SK-N-SH (cell line): ENCODE measurements around the gene SNAP23. TPM values are rescaled to one million over a fixed set of nuclear protein-coding genes. Genes with fewer than 3 reads are reported as not detected.

Source experiments
- CTCF ChIA-PET: fragments of 300-600, 350-600 bp; formaldehyde crosslinking; extraction: SDS; loops from one replicate; lab custom pipeline; 2021; lab: Yijun Ruan, JAX
- POLR2A ChIA-PET: fragments of 350-600 bp; sonication (Branson Sonifier 250); formaldehyde crosslinking; extraction: SDS; loops from one replicate; lab custom pipeline; 2020; ENCODE audit warnings: antibody characterized with exemption, inconsistent platforms; lab: Yijun Ruan, JAX
- DNase-seq: peaks from one replicate; pipeline ENCODE4 v3.0.0; 2012
- H2AFZ ChIP-seq: fragments of 200-600 bp; sonication (generic); 2 replicates; pipeline ENCODE4 v1.8.1; 2016; ENCODE audit warnings: antibody characterized with exemption, mild to moderate bottlenecking, low read depth
- H3F3A ChIP-seq: fragments of 200-600 bp; sonication (generic); replicated peaks from 2 replicates; pipeline ENCODE3; 2016; ENCODE audit warnings: antibody characterized with exemption, mild to moderate bottlenecking; ENCODE audit not compliant: insufficient read depth
- H3K27ac ChIP-seq, 2 experiments: fragments of 200-500 bp in 1 of 2; fragments of 200-600 bp in 1 of 2; sonication (Bioruptor generic) in 1 of 2; sonication (generic), shearing (Covaris generic) in 1 of 2; 2 replicates each; pipeline versions ENCODE4 v1.5.1 to v1.6.1; 2014 to 2016; ENCODE audit warnings: low read depth in 2 of 2, inconsistent platforms in 1 of 2, low read length in 1 of 2, mild to moderate bottlenecking in 1 of 2, mixed read lengths in 1 of 2
- H3K27me3 ChIP-seq: fragments of 200-600 bp; sonication (generic), shearing (Covaris generic); 2 replicates; pipeline ENCODE4 v1.6.1; 2016; ENCODE audit warnings: mixed run types; ENCODE audit not compliant: insufficient read depth
- H3K36me3 ChIP-seq, 2 experiments: fragments of 200-500 bp in 1 of 2; fragments of 200-600 bp in 1 of 2; sonication (Bioruptor generic) in 1 of 2; sonication (generic) in 1 of 2; replicated peaks in 1 of 2; 2 replicates each; pipeline versions ENCODE3 to v1.5.1; 2014 to 2016; ENCODE audit warnings: low read length in 1 of 2, mild to moderate bottlenecking in 1 of 2; ENCODE audit not compliant: insufficient read depth in 2 of 2, control insufficient read depth in 1 of 2
- H3K4me1 ChIP-seq, 2 experiments: fragments of 200-500 bp in 1 of 2; fragments of 200-600 bp in 1 of 2; sonication (Bioruptor generic) in 1 of 2; sonication (generic), shearing (Covaris generic) in 1 of 2; 2 replicates each; pipeline versions ENCODE4 v1.5.1 to v1.6.1; 2014 to 2016; ENCODE audit warnings: low read depth in 1 of 2, low read length in 1 of 2, mixed run types in 1 of 2; ENCODE audit not compliant: insufficient read depth in 2 of 2, control insufficient read depth in 1 of 2
- H3K4me2 ChIP-seq: fragments of 200-600 bp; sonication (generic), shearing (Covaris generic); 2 replicates; pipeline ENCODE4 v1.6.1; 2017; ENCODE audit warnings: mixed run types
- H3K4me3 ChIP-seq, 2 experiments: fragments of 200-500 bp in 1 of 2; fragments of 200-600 bp in 1 of 2; sonication (Bioruptor generic) in 1 of 2; sonication (generic), shearing (Covaris generic) in 1 of 2; 2 replicates each; pipeline versions ENCODE4 v1.5.1 to v1.8.1; 2014 to 2016; ENCODE audit warnings: low read depth in 2 of 2, inconsistent platforms in 1 of 2, low read length in 1 of 2, mild to moderate bottlenecking in 1 of 2, mixed read lengths in 1 of 2, moderate library complexity in 1 of 2
- H3K79me2 ChIP-seq: fragments of 200-600 bp; sonication (generic); 2 replicates; pipeline ENCODE4 v1.8.1; 2017; ENCODE audit warnings: mild to moderate bottlenecking; ENCODE audit not compliant: insufficient read depth
- H3K9ac ChIP-seq: fragments of 200-600 bp; sonication (generic); 2 replicates; pipeline ENCODE4 v1.6.1; 2017; ENCODE audit warnings: mixed run types
- H3K9me2 ChIP-seq: fragments of 200-600 bp; sonication (generic); 2 replicates; pipeline ENCODE4 v1.6.1; 2017; ENCODE audit warnings: mixed run types
- H3K9me3 ChIP-seq: fragments of 200-600 bp; sonication (generic); 2 replicates; pipeline ENCODE4 v1.6.1; 2017; ENCODE audit warnings: mixed run types, mild to moderate bottlenecking, moderate library complexity
- H4K20me1 ChIP-seq: fragments of 200-600 bp; sonication (generic); 2 replicates; pipeline ENCODE4 v1.6.1; 2017; ENCODE audit warnings: mild to moderate bottlenecking, mixed run types; ENCODE audit not compliant: insufficient read depth
- CHD2 ChIP-seq: fragments of 150-350 bp; IDR thresholded peaks from 2 replicates; pipeline ENCODE4 v1.6.1; 2018; ENCODE audit warnings: low read length; ENCODE audit not compliant: partially characterized antibody
- CTCF ChIP-seq: fragments of 200-600 bp; sonication (generic); IDR thresholded peaks from 2 replicates; pipeline ENCODE4 v1.6.1; 2017; ENCODE audit warnings: antibody characterized with exemption, mild to moderate bottlenecking, moderate library complexity
- ELF1 ChIP-seq: IDR thresholded peaks from 2 replicates; pipeline ENCODE4 v1.4.0; 2012
- EP300 ChIP-seq, 2 experiments: IDR thresholded peaks; 2 replicates each; pipeline versions ENCODE4 v1.4.0 to v1.6.1; 2012; ENCODE audit warnings: borderline replicate concordance in 1 of 2, low read depth in 1 of 2, low read length in 1 of 2
- FOXJ3 ChIP-seq: sonication (generic); formaldehyde crosslinking; IDR thresholded peaks from 2 replicates; pipeline ENCODE4 v1.5.1; 2020; ENCODE audit warnings: mild to moderate bottlenecking, missing genetic modification reagents
- MEF2A ChIP-seq: IDR thresholded peaks from 2 replicates; pipeline ENCODE4 v1.4.0; 2012; ENCODE audit warnings: low read depth, borderline replicate concordance
- NRF1 ChIP-seq: IDR thresholded peaks from 2 replicates; pipeline ENCODE4 v1.6.1; 2012; ENCODE audit warnings: low read depth, mild to moderate bottlenecking, low read length
- RCOR1 ChIP-seq: fragments of 150-350 bp; IDR thresholded peaks from 2 replicates; pipeline ENCODE4 v1.6.1; 2017; ENCODE audit warnings: antibody characterized with exemption, low read length
- SIN3A ChIP-seq: IDR thresholded peaks from 2 replicates; pipeline ENCODE4 v1.6.1; 2012; ENCODE audit warnings: low read depth, mild to moderate bottlenecking, low read length, moderate library complexity, borderline replicate concordance
- SMC3 ChIP-seq: IDR thresholded peaks from 2 replicates; pipeline ENCODE4 v1.6.1; 2012; ENCODE audit warnings: low read depth, low read length, improper control_type of control experiment
- TAF1 ChIP-seq: IDR thresholded peaks from 2 replicates; pipeline ENCODE4 v1.6.1; 2012; ENCODE audit warnings: low read depth, mild to moderate bottlenecking, low read length, moderate library complexity, borderline replicate concordance
- YY1 ChIP-seq: IDR thresholded peaks from 2 replicates; pipeline ENCODE4 v1.4.0; 2012; ENCODE audit warnings: low read depth, mild to moderate bottlenecking
- WGBS: methylation state at CpG from one replicate; pipeline ENCODE4 v1.1.6; 2017; ENCODE audit warnings: low lambda C conversion rate; 5-methylcytosine and 5-hydroxymethylcytosine counted together
- polyA plus RNA-seq, 3 experiments: library from polyadenylated mRNA; depleted of rRNA; stranded (reverse); fragments of >200 nt; gene quantifications; 2 replicates each; pipeline ENCODE4 v1.2.3, GENCODE V29; 2012

The SNAP23 gene
- polyA plus RNA-seq, 1 of the 3 experiments (the other 2 are of a cell fraction), result 39.2 TPM

DNA sequence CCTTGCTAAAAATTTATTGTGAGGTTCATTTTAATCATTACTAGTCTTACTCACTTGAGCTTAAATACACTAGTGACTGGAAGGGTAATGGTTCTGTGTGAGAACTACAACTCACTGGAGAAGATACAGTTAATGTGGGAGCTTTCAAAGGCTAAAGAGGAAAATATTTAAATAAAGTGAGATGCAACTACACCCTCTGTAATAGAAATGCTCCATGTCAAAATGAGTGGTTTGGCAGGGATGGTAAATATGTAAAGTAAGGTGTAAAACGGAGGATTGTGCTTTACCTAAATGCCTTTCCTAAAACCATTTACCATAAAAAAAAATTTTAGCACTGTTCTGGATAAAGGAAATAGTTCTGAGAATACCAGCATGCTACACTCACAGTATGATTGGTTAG lies 37.8 kb downstream of the SNAP23 start:
- CTCF ChIA-PET, result no interaction called here
- Histone ChIP-seq H3K79me2 (no peaks in the 10 kb centered on the region), H3K9ac (no peak overlapping the region), H3K4me2 (no peak overlapping the region), H3K9me2 (no peaks in the 10 kb centered on the region), H3F3A (peaks cover 4% of the 10 kb centered on the region), H2AFZ (no peak overlapping the region), H3K4me3 (no peak overlapping the region), H3K27ac (no peak overlapping the region), H3K36me3 (peaks cover 34 to 48% of the 10 kb centered on the region in 2 experiments), H4K20me1 (no peaks in the 10 kb centered on the region), H3K9me3 (no peaks in the 10 kb centered on the region), H3K4me1 (no peaks in the 10 kb centered on the region), H3K27me3 (no peaks in the 10 kb centered on the region)
- POLR2A ChIA-PET, result no interaction called here
- 97% methylated on average over 1 of the region's 1 CpG for WGBS
- TF ChIP-seq RCOR1, result no peak
- DNase-seq, result no peak

DNA sequence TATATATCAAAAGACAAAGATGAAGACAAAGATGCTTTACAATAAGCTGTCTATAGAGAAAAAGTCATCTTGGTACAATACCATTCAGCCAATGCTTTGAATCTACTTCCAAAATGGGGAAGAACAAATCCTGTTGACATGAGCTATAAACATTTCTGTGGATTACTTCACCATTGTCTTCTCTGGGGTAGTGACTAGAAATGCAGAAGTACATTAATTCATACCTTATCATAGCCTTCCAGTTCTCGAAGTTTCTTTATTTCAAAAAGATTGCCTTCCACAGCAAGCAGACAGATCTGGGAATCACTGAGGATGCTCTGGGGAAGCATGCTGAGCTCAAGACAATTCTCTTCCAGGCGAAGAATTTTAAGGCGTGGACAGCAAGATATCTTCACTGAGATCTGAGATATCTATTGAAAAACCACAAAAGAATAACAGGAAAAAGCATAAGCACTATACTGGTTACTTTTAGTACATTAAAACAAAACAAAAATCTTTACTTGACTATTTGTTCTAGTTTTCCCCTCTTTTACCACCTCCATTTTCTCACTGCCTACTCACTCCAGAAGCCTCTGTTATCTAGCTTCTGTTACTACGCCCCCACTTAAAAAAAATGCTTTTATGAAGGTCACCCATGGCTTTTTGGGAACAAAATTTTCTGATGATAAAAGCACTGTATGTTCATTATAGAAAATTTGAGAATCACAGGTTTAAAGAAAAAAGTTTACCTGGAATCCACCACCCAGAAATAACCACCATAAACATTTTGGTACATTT lies 49.6 kb downstream of the SNAP23 start:
- Histone ChIP-seq H3K79me2 (peaks cover 40% of the 10 kb centered on the region), H3K36me3 (peaks cover 12 to 19% of the 10 kb centered on the region in 2 experiments), H3K9me3 (no peaks in the 10 kb centered on the region), H3K27ac (no peak overlapping the region), H3K27me3 (no peaks in the 10 kb centered on the region), H3K4me1 (peaks cover 11 to 13% of the 10 kb centered on the region in 2 experiments; a peak in 3 of 4 replicates), H3K9ac (no peak overlapping the region), H4K20me1 (no peaks in the 10 kb centered on the region), H3F3A (no peaks in the 10 kb centered on the region), H3K9me2 (no peaks in the 10 kb centered on the region), H2AFZ (no peak overlapping the region), H3K4me2 (no peak overlapping the region)
- ChIA-PET POLR2A (no interaction called here), CTCF (interaction anchor here (0.7 to 1.3 kb wide), 3 partner anchors 9 to 503 kb away, joined by 3 to 4 read pairs (median 3); no protein-coding TSS in a partner anchor)
- 96% methylated on average over 4 of the region's 4 CpGs for WGBS
- TF ChIP-seq FOXJ3 (CRISPR knock-in tag) (no peak), MEF2A (no peak), EP300 (IDR thresholded peaks at IDR 0.05; ENCODE audit: borderline replicate concordance in 1 of 2, low read depth in 1 of 2, low read length in 1 of 2) (no peak), SIN3A (no peak), ELF1 (no peak), NRF1 (no peak), CHD2 (no peak), YY1 (no peak), TAF1 (no peak), CTCF (no peak), SMC3 (no peak), RCOR1 (no peak)
- TF ChIP-seq, all 33 proteins: peak for 0
- no peak for DNase-seq
- H3K4me3 ChIP-seq, result no peak overlapping the region
